GM19240 (cell line): ENCODE measurements around the gene IL34.
"Not testable (repeated sequence)": the region's sequence is repeated elsewhere in the genome, so short reads cannot be mapped to it uniquely, and the experiment has no call there.

Source experiments
- DNase-seq: peaks from one replicate; pipeline ENCODE4 v3.0.0; 2011; ENCODE audit warnings: low spot score; ENCODE audit not compliant: insufficient read length

Gene IL34

GRCh38 chr16:70656712-70657263 lies 10.4 kb downstream of the IL34 start:
- DNase-seq: no peak

GRCh38 chr16:70657956-70658355 lies 11.6 kb downstream of the IL34 start:
- DNase-seq: no peak

- DNase-seq: no peak
These were observed 12.6 kb downstream of the IL34 start for GRCh38 chr16:70658921-70659320.

- DNase-seq: no peak
These were observed 13.2 kb downstream of the IL34 start for GRCh38 chr16:70659546-70659945.

GRCh38 chr16:70659953-70660671 lies 13.8 kb downstream of the IL34 start:
- DNase-seq: no peak

- DNase-seq: no peak
These were observed 14.5 kb downstream of the IL34 start for GRCh38 chr16:70660672-70661350.

- DNase-seq: no peak
These were observed 15.2 kb downstream of the IL34 start for GRCh38 chr16:70661534-70661917.

GRCh38 chr16:70661918-70662641 lies 15.7 kb downstream of the IL34 start:
- DNase-seq: no peak

- DNase-seq: no peak
These were observed 16.7 kb downstream of the IL34 start for GRCh38 chr16:70662991-70663523.

- no peak for DNase-seq
These were observed 17.4 kb downstream of the IL34 start for GRCh38 chr16:70663524-70664324.

GRCh38 chr16:70664325-70665112 lies 18.2 kb downstream of the IL34 start:
- DNase-seq: no peak

GRCh38 chr16:70665113-70665694 lies 18.8 kb downstream of the IL34 start:
- DNase-seq: no peak

GRCh38 chr16:70665806-70666735 lies 19.7 kb downstream of the IL34 start:
- DNase-seq: no peak

GRCh38 chr16:70670175-70670574 lies 23.8 kb downstream of the IL34 start:
- DNase-seq: no peak

GRCh38 chr16:70670938-70671337 lies 24.6 kb downstream of the IL34 start:
- DNase-seq: not testable (repeated sequence)

GRCh38 chr16:70674221-70675014 lies 28.1 kb downstream of the IL34 start:
- no peak for DNase-seq

- no peak for DNase-seq
These were observed 29.6 kb downstream of the IL34 start for GRCh38 chr16:70675851-70676513.
